SK-N-SH treated with all-trans-retinoic acid at 6 μM for 48 hours (cell line): ENCODE measurements around the gene CCL28.

Experiments
- ISL1 ChIP-seq: fragments of 250-450 bp; sonication (Bioruptor Pico); IDR thresholded peaks from 2 replicates; pipeline ENCODE4 v2.1.2; 2022; ENCODE audit warnings: mild to moderate bottlenecking, moderate library complexity
- SNAI2 ChIP-seq: fragments of 250-450 bp; sonication (Bioruptor Pico); IDR thresholded peaks from 2 replicates; pipeline ENCODE4 v1.5.0; 2020; ENCODE audit warnings: mild to moderate bottlenecking, moderate library complexity
- TF ChIP-seq, protein P1 (sequence below): fragments of 250-450 bp; sonication (Bioruptor Pico); IDR thresholded peaks from 2 replicates; pipeline ENCODE4 v1.5.1; 2021; ENCODE audit warnings: mild to moderate bottlenecking, moderate library complexity
- TF ChIP-seq, protein P2 (sequence below): fragments of 250-450 bp; sonication (Bioruptor Pico); IDR thresholded peaks from 2 replicates; pipeline ENCODE4 v1.5.0; 2020; ENCODE audit warnings: mild to moderate bottlenecking, moderate library complexity

DNA sequence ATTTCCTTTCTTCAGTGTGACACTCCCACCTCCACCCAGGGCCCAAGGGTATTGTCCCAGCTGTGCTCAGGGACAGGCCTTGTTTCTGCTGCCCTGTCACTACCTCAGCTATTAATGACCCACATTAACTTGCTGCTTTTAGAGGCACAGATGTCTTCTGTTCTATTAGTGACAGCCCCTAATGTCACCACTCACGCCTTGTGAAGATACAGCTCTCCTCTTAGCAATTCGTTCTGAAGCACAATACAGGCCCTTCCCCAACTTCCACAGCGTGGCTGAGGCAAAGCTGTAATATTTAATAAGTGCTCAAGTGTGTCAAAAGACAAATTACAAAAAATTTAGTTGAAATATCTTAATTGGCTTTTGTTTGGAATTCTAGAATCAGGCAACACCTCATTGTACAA lies 54.3 kb downstream of the CCL28 start:
- TF ChIP-seq, protein P1, sequence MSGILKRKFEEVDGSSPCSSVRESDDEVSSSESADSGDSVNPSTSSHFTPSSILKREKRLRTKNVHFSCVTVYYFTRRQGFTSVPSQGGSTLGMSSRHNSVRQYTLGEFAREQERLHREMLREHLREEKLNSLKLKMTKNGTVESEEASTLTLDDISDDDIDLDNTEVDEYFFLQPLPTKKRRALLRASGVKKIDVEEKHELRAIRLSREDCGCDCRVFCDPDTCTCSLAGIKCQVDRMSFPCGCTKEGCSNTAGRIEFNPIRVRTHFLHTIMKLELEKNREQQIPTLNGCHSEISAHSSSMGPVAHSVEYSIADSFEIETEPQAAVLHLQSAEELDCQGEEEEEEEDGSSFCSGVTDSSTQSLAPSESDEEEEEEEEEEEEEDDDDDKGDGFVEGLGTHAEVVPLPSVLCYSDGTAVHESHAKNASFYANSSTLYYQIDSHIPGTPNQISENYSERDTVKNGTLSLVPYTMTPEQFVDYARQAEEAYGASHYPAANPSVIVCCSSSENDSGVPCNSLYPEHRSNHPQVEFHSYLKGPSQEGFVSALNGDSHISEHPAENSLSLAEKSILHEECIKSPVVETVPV (CRISPR knock-in tag) = no peak
- TF ChIP-seq ISL1 (CRISPR knock-in tag) (no peak), SNAI2 (CRISPR knock-in tag) (no peak)
- TF ChIP-seq, protein P2, sequence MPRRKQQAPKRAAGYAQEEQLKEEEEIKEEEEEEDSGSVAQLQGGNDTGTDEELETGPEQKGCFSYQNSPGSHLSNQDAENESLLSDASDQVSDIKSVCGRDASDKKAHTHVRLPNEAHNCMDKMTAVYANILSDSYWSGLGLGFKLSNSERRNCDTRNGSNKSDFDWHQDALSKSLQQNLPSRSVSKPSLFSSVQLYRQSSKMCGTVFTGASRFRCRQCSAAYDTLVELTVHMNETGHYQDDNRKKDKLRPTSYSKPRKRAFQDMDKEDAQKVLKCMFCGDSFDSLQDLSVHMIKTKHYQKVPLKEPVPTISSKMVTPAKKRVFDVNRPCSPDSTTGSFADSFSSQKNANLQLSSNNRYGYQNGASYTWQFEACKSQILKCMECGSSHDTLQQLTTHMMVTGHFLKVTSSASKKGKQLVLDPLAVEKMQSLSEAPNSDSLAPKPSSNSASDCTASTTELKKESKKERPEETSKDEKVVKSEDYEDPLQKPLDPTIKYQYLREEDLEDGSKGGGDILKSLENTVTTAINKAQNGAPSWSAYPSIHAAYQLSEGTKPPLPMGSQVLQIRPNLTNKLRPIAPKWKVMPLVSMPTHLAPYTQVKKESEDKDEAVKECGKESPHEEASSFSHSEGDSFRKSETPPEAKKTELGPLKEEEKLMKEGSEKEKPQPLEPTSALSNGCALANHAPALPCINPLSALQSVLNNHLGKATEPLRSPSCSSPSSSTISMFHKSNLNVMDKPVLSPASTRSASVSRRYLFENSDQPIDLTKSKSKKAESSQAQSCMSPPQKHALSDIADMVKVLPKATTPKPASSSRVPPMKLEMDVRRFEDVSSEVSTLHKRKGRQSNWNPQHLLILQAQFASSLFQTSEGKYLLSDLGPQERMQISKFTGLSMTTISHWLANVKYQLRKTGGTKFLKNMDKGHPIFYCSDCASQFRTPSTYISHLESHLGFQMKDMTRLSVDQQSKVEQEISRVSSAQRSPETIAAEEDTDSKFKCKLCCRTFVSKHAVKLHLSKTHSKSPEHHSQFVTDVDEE (CRISPR knock-in tag) = no peak
